Measurements from ENCODE around the gene PCDH15. TPM values are rescaled to one million over a fixed set of nuclear protein-coding genes. Genes with fewer than 3 reads are reported as not detected.

Gene PCDH15
- total and polyA plus RNA-seq, 2 of the 4 experiments (the other 2 are of a cell fraction) = not detected

DNA sequence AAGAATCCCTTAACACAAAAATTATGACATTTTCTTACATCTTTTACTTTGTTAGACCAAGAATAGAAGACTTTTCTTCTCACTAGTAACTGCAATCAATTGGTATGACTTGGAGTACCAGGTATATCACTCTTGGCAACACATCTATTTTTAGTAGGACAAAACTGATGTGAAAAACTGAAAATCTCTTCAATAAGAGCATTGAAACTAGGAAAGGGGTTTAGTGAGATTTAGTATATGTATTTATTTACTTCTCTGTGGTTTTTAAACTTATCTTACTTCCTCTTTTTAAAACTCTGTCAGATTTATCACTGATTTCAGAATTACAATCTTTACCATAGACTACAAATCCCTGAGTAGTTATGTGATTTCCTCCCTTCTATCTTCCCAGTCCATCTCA lies 366.2 kb downstream of the PCDH15 start:
- Histone ChIP-seq H2BK5ac (ENCODE audit: low read depth, low read length, poor library complexity, severe bottlenecking) (no peak overlapping the region), H3K9ac (ENCODE audit: low read depth, low read length) (no peak overlapping the region), H3K4me2 (ENCODE audit: low read depth, low read length) (no peak overlapping the region), H3K18ac (ENCODE audit: low read depth, low read length) (no peak overlapping the region), H2BK120ac (ENCODE audit: low read depth, low read length) (no peak overlapping the region), H3K9me3 (ENCODE audit: control insufficient read depth, insufficient read depth, low read length) (no peaks in the 10 kb centered on the region), H3K4ac (ENCODE audit: low read depth, low read length) (no peak overlapping the region), H3K79me1 (ENCODE audit: low read depth in 1 of 2, low read length in 2 of 2) (no peaks in the 10 kb centered on the region), H3K4me3 (ENCODE audit: insufficient read depth, low read depth, low read length) (no peak overlapping the region), H4K5ac (ENCODE audit: low read depth, low read length) (no peak overlapping the region), H2AK5ac (ENCODE audit: low read depth, low read length) (no peak overlapping the region), H2AK9ac (replicated peaks; ENCODE audit: low read depth, low read length, poor library complexity) (no peak overlapping the region), H3K27ac (ENCODE audit: insufficient read depth, low read length) (no peak overlapping the region), H2AFZ (replicated peaks; ENCODE audit: low read length, poor library complexity) (no peak overlapping the region), H3K36me3 (ENCODE audit: control insufficient read depth, insufficient read depth, low read length) (no peaks in the 10 kb centered on the region), H3K23ac (ENCODE audit: low read depth, low read length) (no peak overlapping the region), H2BK15ac (ENCODE audit: low read depth, low read length) (no peak overlapping the region), H3K9me1 (ENCODE audit: insufficient read depth, low read length) (no peaks in the 10 kb centered on the region), H2BK20ac (ENCODE audit: low read depth, low read length) (no peak overlapping the region), H3K14ac (replicated peaks; ENCODE audit: low read depth, low read length) (no peak overlapping the region), H4K91ac (ENCODE audit: insufficient read depth, low read depth, low read length) (no peak overlapping the region), H3K27me3 (ENCODE audit: control insufficient read depth, insufficient read depth, low read length) (no peaks in the 10 kb centered on the region), H3K4me1 (ENCODE audit: control insufficient read depth, insufficient read depth, low read length) (no peaks in the 10 kb centered on the region), H4K8ac (ENCODE audit: low read depth in 2 of 2, low read length in 2 of 2) (no peak overlapping the region), H3K56ac (ENCODE audit: extremely low read depth, insufficient read depth, low read length) (no peak overlapping the region), H4K20me1 (ENCODE audit: insufficient read depth, low read length) (no peaks in the 10 kb centered on the region)
- BruUV-seq (replicated peaks) = no TSS peak
- TF ChIP-seq, protein P1, sequence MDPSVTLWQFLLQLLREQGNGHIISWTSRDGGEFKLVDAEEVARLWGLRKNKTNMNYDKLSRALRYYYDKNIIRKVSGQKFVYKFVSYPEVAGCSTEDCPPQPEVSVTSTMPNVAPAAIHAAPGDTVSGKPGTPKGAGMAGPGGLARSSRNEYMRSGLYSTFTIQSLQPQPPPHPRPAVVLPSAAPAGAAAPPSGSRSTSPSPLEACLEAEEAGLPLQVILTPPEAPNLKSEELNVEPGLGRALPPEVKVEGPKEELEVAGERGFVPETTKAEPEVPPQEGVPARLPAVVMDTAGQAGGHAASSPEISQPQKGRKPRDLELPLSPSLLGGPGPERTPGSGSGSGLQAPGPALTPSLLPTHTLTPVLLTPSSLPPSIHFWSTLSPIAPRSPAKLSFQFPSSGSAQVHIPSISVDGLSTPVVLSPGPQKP (IDR thresholded peaks at IDR 0.05; ENCODE audit: borderline replicate concordance, low read depth, low read length) = no peak
- TF ChIP-seq MAFK (IDR thresholded peaks at IDR 0.05; ENCODE audit: low read depth, low read length) = no peak
- TF ChIP-seq, protein P2, sequence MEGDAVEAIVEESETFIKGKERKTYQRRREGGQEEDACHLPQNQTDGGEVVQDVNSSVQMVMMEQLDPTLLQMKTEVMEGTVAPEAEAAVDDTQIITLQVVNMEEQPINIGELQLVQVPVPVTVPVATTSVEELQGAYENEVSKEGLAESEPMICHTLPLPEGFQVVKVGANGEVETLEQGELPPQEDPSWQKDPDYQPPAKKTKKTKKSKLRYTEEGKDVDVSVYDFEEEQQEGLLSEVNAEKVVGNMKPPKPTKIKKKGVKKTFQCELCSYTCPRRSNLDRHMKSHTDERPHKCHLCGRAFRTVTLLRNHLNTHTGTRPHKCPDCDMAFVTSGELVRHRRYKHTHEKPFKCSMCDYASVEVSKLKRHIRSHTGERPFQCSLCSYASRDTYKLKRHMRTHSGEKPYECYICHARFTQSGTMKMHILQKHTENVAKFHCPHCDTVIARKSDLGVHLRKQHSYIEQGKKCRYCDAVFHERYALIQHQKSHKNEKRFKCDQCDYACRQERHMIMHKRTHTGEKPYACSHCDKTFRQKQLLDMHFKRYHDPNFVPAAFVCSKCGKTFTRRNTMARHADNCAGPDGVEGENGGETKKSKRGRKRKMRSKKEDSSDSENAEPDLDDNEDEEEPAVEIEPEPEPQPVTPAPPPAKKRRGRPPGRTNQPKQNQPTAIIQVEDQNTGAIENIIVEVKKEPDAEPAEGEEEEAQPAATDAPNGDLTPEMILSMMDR (conservative IDR thresholded peaks at IDR 0.05; ENCODE audit: low read depth, low read length) = no peak
- TF ChIP-seq RFX5 (IDR thresholded peaks at IDR 0.05; ENCODE audit: low read depth, low read length) = no peak
- TF ChIP-seq FOS (IDR thresholded peaks at IDR 0.05; ENCODE audit: low read depth, low read length) = no peak
- TF ChIP-seq, protein P3, sequence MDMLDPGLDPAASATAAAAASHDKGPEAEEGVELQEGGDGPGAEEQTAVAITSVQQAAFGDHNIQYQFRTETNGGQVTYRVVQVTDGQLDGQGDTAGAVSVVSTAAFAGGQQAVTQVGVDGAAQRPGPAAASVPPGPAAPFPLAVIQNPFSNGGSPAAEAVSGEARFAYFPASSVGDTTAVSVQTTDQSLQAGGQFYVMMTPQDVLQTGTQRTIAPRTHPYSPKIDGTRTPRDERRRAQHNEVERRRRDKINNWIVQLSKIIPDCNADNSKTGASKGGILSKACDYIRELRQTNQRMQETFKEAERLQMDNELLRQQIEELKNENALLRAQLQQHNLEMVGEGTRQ (IDR thresholded peaks at IDR 0.05; ENCODE audit: low read depth, low read length) = no peak
- no peak for TF ChIP-seq NFE2L2 (IDR thresholded peaks at IDR 0.05; ENCODE audit: low read depth, low read length)
- no peak for TF ChIP-seq MXI1 (IDR thresholded peaks at IDR 0.05; ENCODE audit: borderline replicate concordance, low read depth, low read length)
- TF ChIP-seq CEBPB (IDR thresholded peaks at IDR 0.05; ENCODE audit: low read depth, low read length) = no peak
- dilution Hi-C loops (cut with HindIII; ENCODE audit: low sequenced_read_pairs, unreplicated experiment) = no loop called here
- ChIA-PET POLR2A (ENCODE audit: unreplicated experiment) (no interaction called here), CTCF (no interaction called here)
- intact Hi-C loops (cut with micrococcal nuclease) = no loop called here
- in situ Hi-C loops (cut with MboI; ENCODE audit: low sequenced_read_pairs) = no loop called here
- ATAC-seq (ENCODE audit: low read depth) (no peak), DNase-seq (no peak)

All from IMR-90 (cell line).